GM19193 (cell line): ENCODE data around the gene IL24.

ENCODE experiments used
- POLR2A ChIP-seq: IDR thresholded peaks from 4 replicates; pipeline ENCODE4 v1.6.1; 2011; ENCODE audit not compliant: insufficient read depth, insufficient read length; ENCODE audit errors: extremely low read depth

IL24 gene

GRCh38 chr1:206931709-206932108, 34.5 kb downstream of the IL24 start:
- TF ChIP-seq POLR2A, result no peak

GRCh38 chr1:206932177-206932576, 34.9 kb downstream of the IL24 start:
- TF ChIP-seq POLR2A, result no peak

GRCh38 chr1:206933333-206933945, 36.2 kb downstream of the IL24 start:
- no peak for TF ChIP-seq POLR2A

GRCh38 chr1:206935491-206936067, 38.3 kb downstream of the IL24 start:
- TF ChIP-seq POLR2A, result no peak

GRCh38 chr1:206937425-206937824, 40.2 kb downstream of the IL24 start:
- no peak for TF ChIP-seq POLR2A

- no peak for TF ChIP-seq POLR2A
Measured at GRCh38 chr1:206939131-206939530, 41.9 kb downstream of the IL24 start.

- TF ChIP-seq POLR2A, result no peak
Measured at GRCh38 chr1:206939841-206940587, 42.8 kb downstream of the IL24 start.

- TF ChIP-seq POLR2A, result no peak
Measured at GRCh38 chr1:206940588-206940936, 43.3 kb downstream of the IL24 start.

GRCh38 chr1:206941766-206942418, 44.6 kb downstream of the IL24 start:
- no peak for TF ChIP-seq POLR2A

GRCh38 chr1:206944703-206945102, 47.5 kb downstream of the IL24 start:
- no peak for TF ChIP-seq POLR2A

- no peak for TF ChIP-seq POLR2A
Measured at GRCh38 chr1:206945779-206946178, 48.5 kb downstream of the IL24 start.

GRCh38 chr1:206946261-206946660, 49.0 kb downstream of the IL24 start, which contains the start of gene PIGR:
Gene PIGR, minus strand, starts transcription at chr1:206946466. Its CDS starts 5,935 bp downstream, at chr1:206940531.
- no peak for TF ChIP-seq POLR2A

GRCh38 chr1:206947255-206947654, 50.0 kb downstream of the IL24 start:
- no peak for TF ChIP-seq POLR2A

- no peak for TF ChIP-seq POLR2A
Measured at GRCh38 chr1:206949208-206949607, 52.0 kb downstream of the IL24 start.

- no peak for TF ChIP-seq POLR2A
Measured at GRCh38 chr1:206949641-206950040, 52.4 kb downstream of the IL24 start.
